ENCODE results near the gene ZFP91. TPM values are rescaled to one million over a fixed set of nuclear protein-coding genes. Genes with fewer than 3 reads are reported as not detected.

Gene ZFP91
- total and polyA plus RNA-seq, 2 of the 4 experiments (the other 2 are of a cell fraction) = 20.7 to 25.3 TPM

DNA sequence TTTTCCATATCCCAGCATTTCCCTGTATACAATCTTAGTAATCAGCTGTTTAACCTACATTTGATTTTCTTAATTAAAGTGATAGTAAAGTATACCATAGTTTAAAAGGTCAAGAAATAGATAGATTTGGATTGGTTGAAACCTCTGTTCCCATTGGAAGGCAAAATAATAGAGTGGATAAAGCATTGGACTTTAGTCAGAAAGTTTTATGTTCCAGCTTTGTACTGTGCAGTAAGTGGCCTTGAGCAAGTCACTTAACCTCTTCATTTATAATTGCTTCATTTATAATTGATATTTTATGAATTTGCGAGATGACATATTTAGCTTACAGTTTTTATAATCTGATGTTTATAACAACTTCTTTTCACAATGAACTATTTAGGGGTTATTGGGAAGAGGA is 3.6 kb downstream of the ZFP91 start:
- Histone ChIP-seq H3K4me1 (ENCODE audit: control insufficient read depth, insufficient read depth, low read length) (no peaks in the 10 kb centered on the region), H2BK120ac (ENCODE audit: low read depth, low read length) (no peak overlapping the region), H3K9ac (ENCODE audit: low read depth, low read length) (no peak overlapping the region), H3K27me3 (ENCODE audit: control insufficient read depth, insufficient read depth, low read length) (no peaks in the 10 kb centered on the region), H2BK20ac (ENCODE audit: low read depth, low read length) (no peak overlapping the region), H3K36me3 (ENCODE audit: control insufficient read depth, insufficient read depth, low read length) (peaks cover 3% of the 10 kb centered on the region; the same call in 1 of the 2 replicates), H3K79me1 (ENCODE audit: low read depth in 1 of 2, low read length in 2 of 2) (peaks cover 9 to 23% of the 10 kb centered on the region in 2 experiments; a peak in 3 of 4 replicates), H3K18ac (ENCODE audit: low read depth, low read length) (no peak overlapping the region), H2AK9ac (replicated peaks; ENCODE audit: low read depth, low read length, poor library complexity) (no peak overlapping the region), H4K5ac (ENCODE audit: low read depth, low read length) (no peak overlapping the region), H3K9me1 (ENCODE audit: insufficient read depth, low read length) (no peaks in the 10 kb centered on the region), H3K4me3 (ENCODE audit: insufficient read depth, low read depth, low read length) (no peak overlapping the region), H4K91ac (ENCODE audit: insufficient read depth, low read depth, low read length) (no peak overlapping the region), H2BK5ac (ENCODE audit: low read depth, low read length, poor library complexity, severe bottlenecking) (no peak overlapping the region), H4K20me1 (ENCODE audit: insufficient read depth, low read length) (peaks cover 12% of the 10 kb centered on the region), H2AK5ac (ENCODE audit: low read depth, low read length) (no peak overlapping the region), H2AFZ (replicated peaks; ENCODE audit: low read length, poor library complexity) (no peak overlapping the region), H2BK15ac (ENCODE audit: low read depth, low read length) (no peak overlapping the region), H3K9me3 (ENCODE audit: control insufficient read depth, insufficient read depth, low read length) (no peaks in the 10 kb centered on the region), H3K23ac (ENCODE audit: low read depth, low read length) (no peak overlapping the region), H3K27ac (ENCODE audit: insufficient read depth, low read length) (no peak overlapping the region), H3K56ac (ENCODE audit: extremely low read depth, insufficient read depth, low read length) (no peak overlapping the region), H3K14ac (replicated peaks; ENCODE audit: low read depth, low read length) (no peak overlapping the region), H3K4me2 (ENCODE audit: low read depth, low read length) (no peak overlapping the region), H3K4ac (ENCODE audit: low read depth, low read length) (no peak overlapping the region), H4K8ac (ENCODE audit: low read depth in 2 of 2, low read length in 2 of 2) (no peak overlapping the region)
- no peak for ATAC-seq (ENCODE audit: low read depth)
- TF ChIP-seq CTCF (conservative IDR thresholded peaks at IDR 0.05; ENCODE audit: low read depth, low read length) = no peak
- no peak for TF ChIP-seq MXI1 (IDR thresholded peaks at IDR 0.05; ENCODE audit: borderline replicate concordance, low read depth, low read length)
- TF ChIP-seq RFX5 (IDR thresholded peaks at IDR 0.05; ENCODE audit: low read depth, low read length) = no peak
- no peak for TF ChIP-seq CHD1 (IDR thresholded peaks at IDR 0.05; ENCODE audit: low read depth, low read length)
- no peak for DNase-seq
- POLR2A ChIA-PET (ENCODE audit: unreplicated experiment) = interaction anchor here (0.6 kb wide), 1 partner anchor 45 kb away, joined by 3 read pairs; no protein-coding TSS in a partner anchor
- intact Hi-C loops (cut with micrococcal nuclease) (no loop called here), dilution Hi-C loops (cut with HindIII; ENCODE audit: low sequenced_read_pairs, unreplicated experiment) (no loop called here), in situ Hi-C loops (cut with MboI; ENCODE audit: low sequenced_read_pairs) (loop anchor here (25.0 kb wide), 1 partner anchor 980 kb away; no protein-coding TSS in a partner anchor)
- no CpG with 5 or more reads among the region's 1 CpG for WGBS, 2 experiments (ENCODE audit: extremely low coverage in 2 of 2, insufficient read length in 1 of 2)
- CTCF ChIA-PET = interaction anchor here (1.7 kb wide), 1 partner anchor 47 kb away, joined by 9 read pairs; no protein-coding TSS in a partner anchor
- no TSS peak for BruUV-seq (replicated peaks)
